ENCODE data around the gene GP2. TPM values are rescaled to one million over a fixed set of nuclear protein-coding genes. Genes with fewer than 3 reads are reported as not detected.

Gene GP2
- total RNA-seq, 2 experiments from 2014 or later: not detected

- Mint-ChIP-seq H3K27me3 (peaks cover 2% of the 10 kb centered on the region), H3K36me3 (ENCODE audit: low read depth) (no peaks in the 10 kb centered on the region), H3K9me3 (no peaks in the 10 kb centered on the region), H3K4me1 (ENCODE audit: low read depth) (no peaks in the 10 kb centered on the region), H3K27ac (no peak overlapping the region), H3K4me3 (no peak overlapping the region)
- intact Hi-C loops (cut with micrococcal nuclease): no loop called here
- no peak for TF ChIP-seq CTCF (IDR thresholded peaks at IDR 0.05)
- ATAC-seq (no peak), DNase-seq (no peak)
- CTCF ChIA-PET: no interaction called here
- POLR2A ChIA-PET: no interaction called here
Observed at GRCh38 chr16:20348365-20349185, 21.3 kb upstream of the GP2 start.

GRCh38 chr16:20347666-20348364, 20.5 kb upstream of the GP2 start:
- POLR2A ChIA-PET: no interaction called here

GRCh38 chr16:20344611-20345010, 17.3 kb upstream of the GP2 start:
- ChIA-PET CTCF (no interaction called here), POLR2A (no interaction called here)
- no peak for TF ChIP-seq CTCF (IDR thresholded peaks at IDR 0.05)
- Mint-ChIP-seq H3K27me3 (peaks cover 2% of the 10 kb centered on the region), H3K36me3 (ENCODE audit: low read depth) (no peaks in the 10 kb centered on the region), H3K4me1 (ENCODE audit: low read depth) (no peaks in the 10 kb centered on the region), H3K4me3 (no peak overlapping the region), H3K9me3 (no peaks in the 10 kb centered on the region), H3K27ac (no peak overlapping the region)
- ATAC-seq: no peak
- intact Hi-C loops (cut with micrococcal nuclease): no loop called here
- no peak for DNase-seq

More at GRCh38 chr16:20347666-20348364, 20.5 kb upstream of the GP2 start:
- no peak overlapping the region for H3K27ac Mint-ChIP-seq
- no peaks in the 10 kb centered on the region for H3K4me1 Mint-ChIP-seq (ENCODE audit: low read depth)
- no peak overlapping the region for H3K4me3 Mint-ChIP-seq
- ATAC-seq (no peak), DNase-seq (no peak)
- H3K27me3 Mint-ChIP-seq: peaks cover 2% of the 10 kb centered on the region
- no peaks in the 10 kb centered on the region for H3K36me3 Mint-ChIP-seq (ENCODE audit: low read depth)
- intact Hi-C loops (cut with micrococcal nuclease): no loop called here
- H3K9me3 Mint-ChIP-seq: no peaks in the 10 kb centered on the region
- CTCF ChIA-PET: no interaction called here
- TF ChIP-seq CTCF (IDR thresholded peaks at IDR 0.05): no peak

- H3K27ac Mint-ChIP-seq: no peak overlapping the region
- H3K4me1 Mint-ChIP-seq (ENCODE audit: low read depth): no peaks in the 10 kb centered on the region
- DNase-seq: no peak
- intact Hi-C loops (cut with micrococcal nuclease): no loop called here
- H3K27me3 Mint-ChIP-seq: peaks cover 2% of the 10 kb centered on the region
- H3K36me3 Mint-ChIP-seq (ENCODE audit: low read depth): no peaks in the 10 kb centered on the region
- CTCF ChIA-PET: no interaction called here
- no peak for ATAC-seq
- no peak for TF ChIP-seq CTCF (IDR thresholded peaks at IDR 0.05)
- no peaks in the 10 kb centered on the region for H3K9me3 Mint-ChIP-seq
- POLR2A ChIA-PET: no interaction called here
- no peak overlapping the region for H3K4me3 Mint-ChIP-seq
Observed at GRCh38 chr16:20339744-20340143, 12.4 kb upstream of the GP2 start.

- Mint-ChIP-seq H3K27ac (no peak overlapping the region), H3K9me3 (no peaks in the 10 kb centered on the region), H3K4me3 (no peak overlapping the region), H3K4me1 (ENCODE audit: low read depth) (no peaks in the 10 kb centered on the region), H3K27me3 (peaks cover 2% of the 10 kb centered on the region), H3K36me3 (ENCODE audit: low read depth) (no peaks in the 10 kb centered on the region)
- CTCF ChIA-PET: no interaction called here
- intact Hi-C loops (cut with micrococcal nuclease): no loop called here
- no peak for DNase-seq
- POLR2A ChIA-PET: no interaction called here
- TF ChIP-seq CTCF (IDR thresholded peaks at IDR 0.05): no peak
- ATAC-seq: no peak
Observed at GRCh38 chr16:20336955-20337354, 9.6 kb upstream of the GP2 start.
